Measurements from ENCODE around the gene ZNF385B.

ZNF385B gene

GRCh38 chr2:179619947-179620467 is 241.4 kb downstream of the ZNF385B start:
- DNase-seq, result no peak

- no peak for DNase-seq
These were observed 247.3 kb downstream of the ZNF385B start for GRCh38 chr2:179614121-179614520.

- no peak for DNase-seq
These were observed 247.7 kb downstream of the ZNF385B start for GRCh38 chr2:179613701-179614100.

GRCh38 chr2:179613299-179613651 is 248.1 kb downstream of the ZNF385B start:
- no peak for DNase-seq

GRCh38 chr2:179612591-179613298 is 248.7 kb downstream of the ZNF385B start:
- DNase-seq, result no peak

GRCh38 chr2:179612108-179612507 is 249.3 kb downstream of the ZNF385B start:
- no peak for DNase-seq

- no peak for DNase-seq
These were observed 255.3 kb downstream of the ZNF385B start for GRCh38 chr2:179606141-179606540.

GRCh38 chr2:179605341-179605740 is 256.1 kb downstream of the ZNF385B start:
- DNase-seq, result no peak

GRCh38 chr2:179604598-179604997 is 256.8 kb downstream of the ZNF385B start:
- no peak for DNase-seq

- DNase-seq, result no peak
These were observed 259.0 kb downstream of the ZNF385B start for GRCh38 chr2:179602452-179602851.

GRCh38 chr2:179596018-179596417 is 265.4 kb downstream of the ZNF385B start:
- DNase-seq, result no peak

- no peak for DNase-seq
These were observed 266.1 kb downstream of the ZNF385B start for GRCh38 chr2:179595284-179595683.

- no peak for DNase-seq
These were observed 266.9 kb downstream of the ZNF385B start for GRCh38 chr2:179594268-179595112.

- no peak for DNase-seq
These were observed 268.1 kb downstream of the ZNF385B start for GRCh38 chr2:179593323-179593722.

GRCh38 chr2:179592167-179592936 is 269.1 kb downstream of the ZNF385B start:
- no peak for DNase-seq

GRCh38 chr2:179591690-179592089 is 269.7 kb downstream of the ZNF385B start:
- DNase-seq, result no peak

- no peak for DNase-seq
These were observed 272.8 kb downstream of the ZNF385B start for GRCh38 chr2:179588486-179589145.

GRCh38 chr2:179584760-179585159 is 276.7 kb downstream of the ZNF385B start:
- no peak for DNase-seq

GRCh38 chr2:179581605-179582004 is 279.8 kb downstream of the ZNF385B start:
- no peak for DNase-seq

- no peak for DNase-seq
These were observed 280.9 kb downstream of the ZNF385B start for GRCh38 chr2:179580378-179581146.

- no peak for DNase-seq
These were observed 281.6 kb downstream of the ZNF385B start for GRCh38 chr2:179579800-179580199.

Measured in cortex of kidney (tissue), 1 donor.